Smooth muscle cell (in vitro differentiated cells): Measurements from ENCODE around the gene S100A2. TPM values are rescaled to one million over a fixed set of nuclear protein-coding genes. Genes with fewer than 3 reads are reported as not detected.

ENCODE experiments used
- DNase-seq: peaks from one replicate; lab custom pipeline; 2025; ENCODE audit not compliant: unreplicated experiment; lab: John Stamatoyannopoulos, UW
- H2AFZ ChIP-seq: fragments of 200-600 bp; sonication (generic); 2 replicates; pipeline ENCODE4 v1.6.0; 2016; ENCODE audit warnings: antibody characterized with exemption, low read depth, mild to moderate bottlenecking
- H3F3A ChIP-seq: fragments of 200-600 bp; sonication (generic); 2 replicates; pipeline ENCODE4 v1.6.0; 2017; ENCODE audit warnings: antibody characterized with exemption, low read depth
- H3K27ac ChIP-seq: fragments of 200-600 bp; sonication (generic); 2 replicates; pipeline ENCODE4 v1.5.1; 2016; ENCODE audit warnings: low read depth, mild to moderate bottlenecking
- H3K27me3 ChIP-seq: fragments of 200-600 bp; sonication (generic); 2 replicates; pipeline ENCODE4 v1.6.1; 2016; ENCODE audit warnings: low read depth, mild to moderate bottlenecking
- H3K36me3 ChIP-seq: fragments of 200-600 bp; sonication (generic); 2 replicates; pipeline ENCODE4 v1.5.1; 2016; ENCODE audit warnings: low read depth
- H3K4me1 ChIP-seq: fragments of 200-600 bp; sonication (generic); 2 replicates; pipeline ENCODE4 v1.5.1; 2016; ENCODE audit warnings: low read depth
- H3K4me2 ChIP-seq: fragments of 200-600 bp; sonication (generic); 2 replicates; pipeline ENCODE4 v1.6.0; 2016; ENCODE audit warnings: mild to moderate bottlenecking
- H3K4me3 ChIP-seq: fragments of 200-600 bp; sonication (generic); 2 replicates; pipeline ENCODE4 v1.5.1; 2016; ENCODE audit warnings: mild to moderate bottlenecking
- H3K79me2 ChIP-seq: fragments of 200-600 bp; sonication (generic); 2 replicates; pipeline ENCODE4 v1.6.0; 2016; ENCODE audit warnings: low read depth, mild to moderate bottlenecking
- H3K9ac ChIP-seq: fragments of 200-600 bp; sonication (generic); 2 replicates; pipeline ENCODE4 v1.6.0; 2016; ENCODE audit warnings: low read depth
- H3K9me3 ChIP-seq: fragments of 200-600 bp; sonication (generic); replicated peaks from 2 replicates; pipeline ENCODE4 v1.5.1; 2016; ENCODE audit warnings: low read depth
- H4K20me1 ChIP-seq: fragments of 200-600 bp; sonication (generic); 2 replicates; pipeline ENCODE4 v1.6.0; 2016; ENCODE audit warnings: low read depth
- WGBS: methylation state at CpG from one replicate; pipeline ENCODE4 v1.1.7; 2016; ENCODE audit warnings: low lambda C conversion rate; 5-methylcytosine and 5-hydroxymethylcytosine counted together
- polyA plus RNA-seq: library from polyadenylated mRNA; unstranded; fragments of >200 nt; fragmentation: Nextera tagmentation; extraction: Ambion mirVana; gene quantifications from 2 replicates; pipeline ENCODE4 v1.2.1, GENCODE V29; 2016
- total RNA-seq: library from RNA; depleted of rRNA; stranded (reverse); fragments of >200 nt; gene quantifications from 2 replicates; pipeline ENCODE4 v1.2.3, GENCODE V29; 2014
- TF ChIP-seq, protein P1 (sequence below): fragments of 200-600 bp; sonication (generic); IDR thresholded peaks from 2 replicates; pipeline ENCODE4 v1.5.1; 2017; ENCODE audit warnings: borderline replicate concordance, mild to moderate bottlenecking, antibody characterized with exemption; ENCODE audit not compliant: insufficient read depth, poor library complexity, severe bottlenecking

The S100A2 gene
- total and polyA plus RNA-seq, 2 experiments from 2014 or later = 7.3 to 16.6 TPM

DNA sequence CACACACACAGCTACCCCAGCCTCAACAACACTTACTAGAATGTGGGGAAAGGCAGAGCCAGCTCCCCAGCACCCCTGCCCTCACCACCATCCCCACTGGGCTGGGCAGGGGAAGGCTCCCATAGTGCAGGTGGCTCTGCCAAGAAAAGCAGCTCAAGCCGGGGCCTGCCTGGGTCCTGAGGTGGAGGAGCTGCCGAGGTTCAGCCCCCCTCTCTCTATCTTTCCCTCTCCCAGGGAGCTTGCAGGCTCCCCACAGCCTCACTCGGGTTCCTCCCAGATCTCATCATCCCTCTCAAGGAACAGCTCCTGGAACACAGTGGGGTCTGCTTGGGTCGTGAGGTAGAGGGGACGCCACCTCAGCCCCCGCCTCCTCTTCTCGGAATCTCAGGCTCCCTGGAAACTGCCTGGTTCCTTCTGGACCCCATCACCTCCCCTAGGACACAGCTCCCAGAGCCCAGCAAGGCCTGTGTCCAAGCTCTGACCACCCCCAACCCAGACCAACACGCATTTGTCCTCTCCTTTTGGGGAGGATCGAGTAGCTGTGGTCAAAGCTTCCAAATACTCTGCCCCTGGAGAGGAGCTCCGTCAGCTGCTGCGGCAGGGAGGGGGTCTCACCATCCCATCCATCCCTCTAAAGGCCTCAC lies 46.6 kb upstream of the S100A2 start:
- Histone ChIP-seq H3K4me2 (peak overlapping the region; percentile 99), H4K20me1 (no peaks in the 10 kb centered on the region), H3K4me3 (peak overlapping the region; percentile 79), H3F3A (peaks cover 16% of the 10 kb centered on the region), H3K36me3 (no peaks in the 10 kb centered on the region), H3K9me3 (no peaks in the 10 kb centered on the region), H2AFZ (no peak overlapping the region), H3K27me3 (no peaks in the 10 kb centered on the region), H3K4me1 (peaks cover 47% of the 10 kb centered on the region), H3K27ac (peak overlapping the region; percentile 69), H3K9ac (peak overlapping the region; percentile 86), H3K79me2 (peaks cover 33% of the 10 kb centered on the region)
- DNase-seq = no peak
- 61% methylated on average over 11 of the region's 11 CpGs for WGBS
- TF ChIP-seq, protein P1, sequence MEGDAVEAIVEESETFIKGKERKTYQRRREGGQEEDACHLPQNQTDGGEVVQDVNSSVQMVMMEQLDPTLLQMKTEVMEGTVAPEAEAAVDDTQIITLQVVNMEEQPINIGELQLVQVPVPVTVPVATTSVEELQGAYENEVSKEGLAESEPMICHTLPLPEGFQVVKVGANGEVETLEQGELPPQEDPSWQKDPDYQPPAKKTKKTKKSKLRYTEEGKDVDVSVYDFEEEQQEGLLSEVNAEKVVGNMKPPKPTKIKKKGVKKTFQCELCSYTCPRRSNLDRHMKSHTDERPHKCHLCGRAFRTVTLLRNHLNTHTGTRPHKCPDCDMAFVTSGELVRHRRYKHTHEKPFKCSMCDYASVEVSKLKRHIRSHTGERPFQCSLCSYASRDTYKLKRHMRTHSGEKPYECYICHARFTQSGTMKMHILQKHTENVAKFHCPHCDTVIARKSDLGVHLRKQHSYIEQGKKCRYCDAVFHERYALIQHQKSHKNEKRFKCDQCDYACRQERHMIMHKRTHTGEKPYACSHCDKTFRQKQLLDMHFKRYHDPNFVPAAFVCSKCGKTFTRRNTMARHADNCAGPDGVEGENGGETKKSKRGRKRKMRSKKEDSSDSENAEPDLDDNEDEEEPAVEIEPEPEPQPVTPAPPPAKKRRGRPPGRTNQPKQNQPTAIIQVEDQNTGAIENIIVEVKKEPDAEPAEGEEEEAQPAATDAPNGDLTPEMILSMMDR = no peak

DNA sequence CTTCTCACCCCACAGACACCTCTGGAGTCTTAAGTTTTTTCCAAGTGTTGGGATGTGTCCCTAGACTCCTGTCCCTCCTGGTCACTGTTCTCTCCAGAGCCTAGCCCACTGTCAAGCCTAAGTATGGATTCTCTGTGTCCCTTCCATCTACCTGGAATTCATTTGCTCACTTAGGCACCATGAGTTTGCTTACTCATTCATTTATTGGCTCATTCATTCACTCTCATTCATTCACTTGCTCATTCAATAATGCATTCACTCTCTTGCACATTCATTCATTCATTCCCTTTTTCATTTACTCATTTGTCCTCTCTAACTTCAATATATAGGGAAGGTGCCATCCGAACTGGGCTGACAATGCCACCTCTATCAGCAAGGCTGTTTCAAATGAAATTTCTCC lies 45.7 kb upstream of the S100A2 start:
- peaks cover 33% of the 10 kb centered on the region for H3K79me2 ChIP-seq
- H3K27ac ChIP-seq = peak overlapping the region; percentile 69
- H3K9me3 ChIP-seq = no peaks in the 10 kb centered on the region
- H3K4me1 ChIP-seq = peaks cover 47% of the 10 kb centered on the region
- 100% methylated on average over 1 of the region's 1 CpG for WGBS
- H3K36me3 ChIP-seq = no peaks in the 10 kb centered on the region
- H2AFZ ChIP-seq = no peak overlapping the region
- H3K4me2 ChIP-seq = peak overlapping the region; percentile 99
- peak overlapping the region; percentile 79 for H3K4me3 ChIP-seq
- no peaks in the 10 kb centered on the region for H3K27me3 ChIP-seq
- peaks cover 16% of the 10 kb centered on the region for H3F3A ChIP-seq
- TF ChIP-seq, protein P1 = no peak
- no peaks in the 10 kb centered on the region for H4K20me1 ChIP-seq
- DNase-seq = no peak
- H3K9ac ChIP-seq = peak overlapping the region; percentile 86

DNA sequence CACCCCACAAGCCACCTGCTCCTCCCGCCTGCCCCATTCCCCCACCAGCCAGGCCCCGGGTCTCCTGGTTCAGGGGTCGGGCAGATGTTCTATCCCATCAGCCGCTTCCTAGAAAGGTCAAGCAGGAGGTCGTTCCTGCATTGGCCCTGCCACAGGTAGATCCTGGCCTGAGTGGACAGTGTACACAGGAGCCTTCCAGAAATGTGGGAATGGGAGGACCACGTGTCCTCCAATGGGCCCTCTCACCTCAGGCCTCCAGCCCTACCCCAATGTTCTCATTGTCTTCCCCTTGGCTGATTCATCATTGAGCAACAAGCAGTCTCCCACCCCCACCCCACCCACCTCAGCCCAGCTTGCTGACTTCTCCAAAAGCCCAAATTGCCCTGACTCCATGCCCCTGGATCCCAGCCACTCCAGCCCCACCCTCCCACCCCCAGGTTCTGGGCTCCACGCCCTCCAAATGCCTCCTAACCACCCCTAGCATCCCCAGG lies 45.2 kb upstream of the S100A2 start:
- peak overlapping the region; percentile 93 for H3K27ac ChIP-seq
- no peaks in the 10 kb centered on the region for H4K20me1 ChIP-seq
- peak overlapping the region; percentile 79 for H3K4me3 ChIP-seq
- peaks cover 47% of the 10 kb centered on the region for H3K4me1 ChIP-seq
- H3K79me2 ChIP-seq = peaks cover 33% of the 10 kb centered on the region
- 56% methylated on average over 4 of the region's 7 CpGs for WGBS
- H3F3A ChIP-seq = peaks cover 16% of the 10 kb centered on the region
- H3K27me3 ChIP-seq = no peaks in the 10 kb centered on the region
- no peak overlapping the region for H2AFZ ChIP-seq
- TF ChIP-seq, protein P1 = no peak
- no peaks in the 10 kb centered on the region for H3K9me3 ChIP-seq
- peak overlapping the region; percentile 17 for H3K9ac ChIP-seq
- H3K36me3 ChIP-seq = no peaks in the 10 kb centered on the region
- peak overlapping the region; percentile 99 for H3K4me2 ChIP-seq
- no peak for DNase-seq

DNA sequence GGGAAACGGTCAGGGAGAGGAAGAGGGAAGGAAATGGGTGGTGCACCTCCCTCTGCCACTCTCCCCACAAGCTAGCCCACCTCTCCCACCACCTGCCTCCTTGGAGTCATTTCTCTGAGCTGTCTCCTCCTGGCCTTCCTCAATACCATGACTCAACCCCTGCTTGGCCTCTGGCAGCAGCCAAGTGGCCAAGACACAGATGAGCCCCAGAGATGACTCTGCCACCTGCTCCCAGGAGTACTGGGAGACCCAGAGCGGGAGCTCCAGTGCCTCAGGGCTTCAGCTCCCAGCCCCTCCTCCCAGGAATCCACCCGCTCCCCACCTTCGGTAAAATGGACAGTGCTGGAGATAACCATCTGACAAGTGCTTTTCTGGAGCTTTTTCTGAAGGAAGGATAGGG lies 44.7 kb upstream of the S100A2 start:
- peak overlapping the region; percentile 17 for H3K9ac ChIP-seq
- H3K36me3 ChIP-seq = no peaks in the 10 kb centered on the region
- no peaks in the 10 kb centered on the region for H3K27me3 ChIP-seq
- peak overlapping the region; percentile 99 for H3K4me2 ChIP-seq
- no peaks in the 10 kb centered on the region for H4K20me1 ChIP-seq
- peak overlapping the region; percentile 93 for H3K27ac ChIP-seq
- TF ChIP-seq, protein P1 = no peak
- H3K79me2 ChIP-seq = peaks cover 33% of the 10 kb centered on the region
- peaks cover 16% of the 10 kb centered on the region for H3F3A ChIP-seq
- no peaks in the 10 kb centered on the region for H3K9me3 ChIP-seq
- no peak overlapping the region for H2AFZ ChIP-seq
- WGBS = 59% methylated on average over 4 of the region's 4 CpGs
- peak overlapping the region; percentile 21 for H3K4me3 ChIP-seq
- peaks cover 47% of the 10 kb centered on the region for H3K4me1 ChIP-seq
- DNase-seq = no peak
